Neural progenitor cell (in vitro differentiated cells): ENCODE data around the gene SLC7A9. TPM values are rescaled to one million over a fixed set of nuclear protein-coding genes. Genes with fewer than 3 reads are reported as not detected.

Experiments
- DNase-seq: peaks from one replicate; pipeline ENCODE4 v3.0.0-alpha.2; 2016; ENCODE audit warnings: low spot score
- H2AFZ ChIP-seq: fragments of 200-600 bp; sonication (generic); replicated peaks from 2 replicates; pipeline ENCODE4 v1.6.1; 2016; ENCODE audit warnings: antibody characterized with exemption
- H3F3A ChIP-seq: fragments of 200-600 bp; sonication (generic); 2 replicates; pipeline ENCODE4 v1.6.1; 2016; ENCODE audit warnings: antibody characterized with exemption, low read depth
- H3K27ac ChIP-seq: fragments of 200-600 bp; sonication (generic); 2 replicates; pipeline ENCODE4 v1.5.1; 2016; ENCODE audit warnings: mild to moderate bottlenecking
- H3K27me3 ChIP-seq: fragments of 200-600 bp; sonication (generic); 2 replicates; pipeline ENCODE4 v1.6.1; 2016; ENCODE audit warnings: mild to moderate bottlenecking, moderate library complexity
- H3K36me3 ChIP-seq: fragments of 200-600 bp; sonication (generic); 2 replicates; pipeline ENCODE4 v1.5.1; 2016
- H3K4me1 ChIP-seq: fragments of 200-600 bp; sonication (generic); 2 replicates; pipeline ENCODE4 v1.6.1; 2016; ENCODE audit warnings: mixed run types
- H3K4me2 ChIP-seq: fragments of 200-600 bp; sonication (generic); 2 replicates; pipeline ENCODE4 v1.6.1; 2016
- H3K4me3 ChIP-seq: fragments of 200-600 bp; sonication (generic); 2 replicates; pipeline ENCODE4 v1.5.1; 2016
- H3K79me2 ChIP-seq: fragments of 200-600 bp; sonication (generic); 2 replicates; pipeline ENCODE4 v1.6.1; 2016; ENCODE audit warnings: low read depth
- H3K9ac ChIP-seq: fragments of 200-600 bp; sonication (generic); 2 replicates; pipeline ENCODE4 v1.6.1; 2016
- H3K9me3 ChIP-seq: fragments of 200-600 bp; sonication (generic); 2 replicates; pipeline ENCODE4 v1.5.1; 2016; ENCODE audit warnings: low read depth
- H4K20me1 ChIP-seq: fragments of 200-600 bp; sonication (generic); 2 replicates; pipeline ENCODE4 v1.6.1; 2016; ENCODE audit warnings: low read depth
- H3K27ac Mint-ChIP-seq: 3 replicates; pipeline ENCODE4 v1.8.0; 2021; ENCODE audit warnings: mixed read lengths
- H3K27me3 Mint-ChIP-seq: 2 replicates; pipeline ENCODE4 v1.8.0; 2022; ENCODE audit warnings: low read depth, mild to moderate bottlenecking, inconsistent platforms, moderate library complexity, mixed read lengths; ENCODE audit not compliant: insufficient read depth
- H3K36me3 Mint-ChIP-seq: 3 replicates; pipeline ENCODE4 v1.8.0; 2021; ENCODE audit warnings: mixed read lengths
- H3K4me1 Mint-ChIP-seq: 3 replicates; pipeline ENCODE4 v1.8.0; 2021; ENCODE audit warnings: mixed read lengths
- H3K4me3 Mint-ChIP-seq: 3 replicates; pipeline ENCODE4 v1.8.0; 2021; ENCODE audit warnings: mild to moderate bottlenecking, moderate library complexity, mixed read lengths
- H3K9me3 Mint-ChIP-seq: 3 replicates; pipeline ENCODE4 v1.8.0; 2020; ENCODE audit warnings: mixed read lengths
- EZH2 ChIP-seq: fragments of 200-600 bp; sonication (generic); IDR thresholded peaks from 2 replicates; pipeline ENCODE4 v1.6.1; 2017; ENCODE audit warnings: antibody characterized with exemption, mild to moderate bottlenecking, moderate library complexity
- EZH2phosphoT487 ChIP-seq: fragments of 200-600 bp; sonication (generic); IDR thresholded peaks from 2 replicates; pipeline ENCODE4 v1.6.1; 2017; ENCODE audit warnings: antibody characterized with exemption
- total RNA-seq: library from RNA; depleted of rRNA; stranded (reverse); fragments of >200 nt; gene quantifications from 2 replicates; pipeline ENCODE4 v1.2.3, GENCODE V29; 2015; ENCODE audit warnings: low replicate concordance
- TF ChIP-seq, protein P1 (sequence below): fragments of 200-600 bp; sonication (generic); IDR thresholded peaks from 2 replicates; pipeline ENCODE4 v1.5.1; 2017; ENCODE audit warnings: antibody characterized with exemption, mild to moderate bottlenecking

SLC7A9 gene
- total RNA-seq, 1 donor from 2014 or later: not detected

DNA sequence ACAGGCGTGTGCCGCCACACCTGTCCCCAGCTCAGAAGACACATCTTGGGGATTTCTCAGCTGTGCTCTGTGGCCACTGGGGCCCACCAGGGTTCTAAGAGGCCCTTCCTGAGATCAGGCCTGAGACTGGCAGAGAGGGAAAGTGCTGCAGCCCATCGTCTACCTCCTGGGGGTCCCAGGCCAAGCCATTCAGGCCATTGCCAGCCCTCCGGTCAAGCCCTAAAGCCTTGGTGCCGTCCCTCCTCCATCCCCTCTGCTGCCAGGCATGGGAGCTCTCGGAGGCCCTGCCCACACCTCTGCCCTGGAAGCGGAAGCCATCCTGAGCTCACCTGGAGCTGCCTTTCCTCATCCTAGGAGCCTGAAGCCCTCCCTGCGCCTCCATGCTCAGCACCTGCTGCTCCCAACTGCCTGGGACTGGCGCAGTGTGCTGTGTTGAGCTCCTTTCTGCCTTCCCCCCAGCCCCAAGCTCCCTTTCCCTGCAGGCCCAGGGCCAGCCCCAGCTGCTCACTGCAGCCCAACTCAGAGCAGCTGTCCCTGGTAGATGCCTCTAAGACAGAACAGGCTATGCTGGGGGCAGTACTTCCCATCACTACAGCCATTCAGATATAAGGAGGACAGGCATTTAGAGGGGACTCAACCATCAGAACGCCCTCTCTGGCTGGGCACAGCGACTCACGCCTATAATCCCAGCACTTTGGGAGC lies 2.9 kb downstream of the SLC7A9 start:
- Histone ChIP-seq H3K27me3 (no peaks in the 10 kb centered on the region), H3K9ac (no peak overlapping the region), H3K4me3 (no peak overlapping the region), H3K4me1 (no peaks in the 10 kb centered on the region), H3K27ac (no peak overlapping the region), H3F3A (no peaks in the 10 kb centered on the region), H4K20me1 (no peaks in the 10 kb centered on the region), H3K4me2 (no peak overlapping the region), H2AFZ (no peak overlapping the region), H3K36me3 (no peaks in the 10 kb centered on the region), H3K9me3 (no peaks in the 10 kb centered on the region), H3K79me2 (no peaks in the 10 kb centered on the region)
- Mint-ChIP-seq H3K27me3 (no peaks in the 10 kb centered on the region), H3K4me1 (no peaks in the 10 kb centered on the region), H3K9me3 (no peaks in the 10 kb centered on the region), H3K36me3 (no peaks in the 10 kb centered on the region), H3K27ac (peak overlapping the region; percentile 69), H3K4me3 (no peak overlapping the region)
- TF ChIP-seq EZH2: no peak
- TF ChIP-seq, protein P1, sequence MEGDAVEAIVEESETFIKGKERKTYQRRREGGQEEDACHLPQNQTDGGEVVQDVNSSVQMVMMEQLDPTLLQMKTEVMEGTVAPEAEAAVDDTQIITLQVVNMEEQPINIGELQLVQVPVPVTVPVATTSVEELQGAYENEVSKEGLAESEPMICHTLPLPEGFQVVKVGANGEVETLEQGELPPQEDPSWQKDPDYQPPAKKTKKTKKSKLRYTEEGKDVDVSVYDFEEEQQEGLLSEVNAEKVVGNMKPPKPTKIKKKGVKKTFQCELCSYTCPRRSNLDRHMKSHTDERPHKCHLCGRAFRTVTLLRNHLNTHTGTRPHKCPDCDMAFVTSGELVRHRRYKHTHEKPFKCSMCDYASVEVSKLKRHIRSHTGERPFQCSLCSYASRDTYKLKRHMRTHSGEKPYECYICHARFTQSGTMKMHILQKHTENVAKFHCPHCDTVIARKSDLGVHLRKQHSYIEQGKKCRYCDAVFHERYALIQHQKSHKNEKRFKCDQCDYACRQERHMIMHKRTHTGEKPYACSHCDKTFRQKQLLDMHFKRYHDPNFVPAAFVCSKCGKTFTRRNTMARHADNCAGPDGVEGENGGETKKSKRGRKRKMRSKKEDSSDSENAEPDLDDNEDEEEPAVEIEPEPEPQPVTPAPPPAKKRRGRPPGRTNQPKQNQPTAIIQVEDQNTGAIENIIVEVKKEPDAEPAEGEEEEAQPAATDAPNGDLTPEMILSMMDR: no peak
- TF ChIP-seq EZH2phosphoT487: no peak
- DNase-seq: no peak

DNA sequence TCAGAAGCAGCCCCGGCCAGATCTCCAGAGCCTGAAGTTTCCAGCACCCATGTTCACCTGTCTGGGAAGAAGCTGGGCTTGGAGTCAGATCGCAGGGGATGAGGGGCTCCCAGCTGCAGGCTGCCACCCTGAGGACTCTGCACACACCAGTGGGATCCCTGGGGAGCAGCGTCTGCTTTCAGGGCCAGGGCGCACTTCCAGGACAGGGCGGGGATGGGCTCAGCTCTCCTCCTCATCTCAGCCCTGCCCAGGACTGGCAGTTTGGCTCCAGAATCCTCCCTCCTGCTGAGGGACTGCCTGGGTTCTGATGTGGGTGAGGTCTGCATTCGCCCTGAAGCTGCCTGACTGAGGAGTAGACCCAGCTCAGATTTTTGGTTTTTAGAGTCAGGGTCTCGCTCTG lies 3.5 kb downstream of the SLC7A9 start:
- Mint-ChIP-seq H3K27me3 (no peaks in the 10 kb centered on the region), H3K36me3 (no peaks in the 10 kb centered on the region), H3K9me3 (no peaks in the 10 kb centered on the region), H3K4me3 (no peak overlapping the region), H3K27ac (no peak overlapping the region), H3K4me1 (no peaks in the 10 kb centered on the region)
- Histone ChIP-seq H3K27me3 (no peaks in the 10 kb centered on the region), H3K9me3 (no peaks in the 10 kb centered on the region), H3K4me3 (no peak overlapping the region), H4K20me1 (no peaks in the 10 kb centered on the region), H3K36me3 (no peaks in the 10 kb centered on the region), H3K9ac (no peak overlapping the region), H3K4me1 (no peaks in the 10 kb centered on the region), H2AFZ (no peak overlapping the region), H3K79me2 (no peaks in the 10 kb centered on the region), H3K27ac (no peak overlapping the region), H3F3A (no peaks in the 10 kb centered on the region), H3K4me2 (no peak overlapping the region)
- TF ChIP-seq, protein P1: no peak
- TF ChIP-seq EZH2phosphoT487 (no peak), EZH2 (no peak)
- DNase-seq: no peak

DNA sequence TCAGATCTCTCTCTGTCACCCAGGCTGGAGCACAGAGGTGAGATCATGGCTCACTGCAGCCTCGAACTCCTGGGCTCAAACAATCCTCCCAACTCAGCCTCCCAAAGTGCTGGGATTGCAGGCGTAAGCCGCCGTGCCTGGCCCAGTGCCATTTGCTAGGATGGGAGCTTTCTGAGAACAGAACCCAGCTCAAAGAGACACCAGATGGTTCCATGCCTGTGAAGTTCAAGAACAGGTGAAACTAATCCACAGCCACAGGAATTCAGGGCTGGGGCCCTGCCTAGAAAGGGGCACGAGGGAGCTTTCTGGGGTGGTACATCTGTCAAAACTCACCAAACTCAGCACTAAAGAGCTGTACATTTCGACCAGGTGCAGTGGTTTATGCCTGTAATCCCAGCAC lies 4.2 kb downstream of the SLC7A9 start:
- Histone ChIP-seq H3K9ac (no peak overlapping the region), H3K4me2 (no peak overlapping the region), H3K9me3 (no peaks in the 10 kb centered on the region), H3K79me2 (no peaks in the 10 kb centered on the region), H2AFZ (no peak overlapping the region), H3K27me3 (no peaks in the 10 kb centered on the region), H3K4me3 (no peak overlapping the region), H3K4me1 (no peaks in the 10 kb centered on the region), H3K36me3 (no peaks in the 10 kb centered on the region), H3K27ac (no peak overlapping the region), H4K20me1 (no peaks in the 10 kb centered on the region), H3F3A (no peaks in the 10 kb centered on the region)
- Mint-ChIP-seq H3K4me1 (no peaks in the 10 kb centered on the region), H3K9me3 (no peaks in the 10 kb centered on the region), H3K36me3 (no peaks in the 10 kb centered on the region), H3K27me3 (no peaks in the 10 kb centered on the region), H3K4me3 (no peak overlapping the region), H3K27ac (no peak overlapping the region)
- TF ChIP-seq, protein P1: no peak
- TF ChIP-seq EZH2phosphoT487: no peak
- TF ChIP-seq EZH2: no peak
- DNase-seq: no peak
